Activated T-helper 17 cell treated with anti-CD3 and anti-CD28 coated beads, Interleukin-2, amount 50 U/mL, for 72 hours (primary cell): Measurements from ENCODE around the gene SNX12. TPM values are rescaled to one million over a fixed set of nuclear protein-coding genes. Genes with fewer than 3 reads are reported as not detected.
"Not testable (repeated sequence)": the region's sequence is repeated elsewhere in the genome, so short reads cannot be mapped to it uniquely, and the experiment has no call there.

Experiments used
- ATAC-seq: fragments of 150-1000 bp; cut with Tn5 transposase; replicated peaks from 2 replicates; pipeline ENCODE4 v1.10.0; 2021; ENCODE audit warnings: mild to moderate bottlenecking, moderate library complexity
- H3K27ac Mint-ChIP-seq: one replicate; pipeline ENCODE4 v1.8.0; 2022; ENCODE audit warnings: mixed read lengths
- H3K27me3 Mint-ChIP-seq: one replicate; pipeline ENCODE4 v1.8.0; 2022; ENCODE audit warnings: mixed read lengths
- H3K36me3 Mint-ChIP-seq: one replicate; pipeline ENCODE4 v1.8.0; 2022; ENCODE audit warnings: low read depth, mild to moderate bottlenecking, mixed read lengths
- H3K4me1 Mint-ChIP-seq: one replicate; pipeline ENCODE4 v1.8.0; 2022; ENCODE audit warnings: mixed read lengths
- H3K4me3 Mint-ChIP-seq: one replicate; pipeline ENCODE4 v1.8.0; 2022; ENCODE audit warnings: mild to moderate bottlenecking, mixed read lengths
- H3K9me3 Mint-ChIP-seq: one replicate; pipeline ENCODE4 v1.8.0; 2022; ENCODE audit warnings: mixed read lengths
- total RNA-seq, 2 donors: library from RNA; stranded (reverse); gene quantifications; one replicate each; pipeline ENCODE4 v1.2.3, GENCODE V29; 2022

Gene SNX12
- total RNA-seq, 2 donors from 2014 or later = 47.2 to 49.0 TPM

- ATAC-seq = peak; percentile 38
- Mint-ChIP-seq H3K27ac (no peak overlapping the region), H3K9me3 (no peaks in the 10 kb centered on the region), H3K36me3 (peaks cover 72% of the 10 kb centered on the region), H3K4me3 (no peak overlapping the region), H3K4me1 (peaks cover 26% of the 10 kb centered on the region), H3K27me3 (no peaks in the 10 kb centered on the region)
Observed at GRCh38 chrX:71060127-71060526, 8.0 kb downstream of the SNX12 start.

GRCh38 chrX:71057848-71058530 is 10.1 kb downstream of the SNX12 start:
- Mint-ChIP-seq H3K4me1 (peaks cover 21% of the 10 kb centered on the region), H3K4me3 (peak overlapping the region; percentile 20), H3K9me3 (no peaks in the 10 kb centered on the region), H3K27ac (peak overlapping the region; percentile 52), H3K36me3 (peaks cover 61% of the 10 kb centered on the region), H3K27me3 (no peaks in the 10 kb centered on the region)
- ATAC-seq = no peak

GRCh38 chrX:71056867-71057266 is 11.3 kb downstream of the SNX12 start:
- H3K4me3 Mint-ChIP-seq = no peak overlapping the region
- no peaks in the 10 kb centered on the region for H3K9me3 Mint-ChIP-seq
- H3K4me1 Mint-ChIP-seq = peaks cover 21% of the 10 kb centered on the region
- H3K27me3 Mint-ChIP-seq = no peaks in the 10 kb centered on the region
- peak overlapping the region; percentile 68 for H3K27ac Mint-ChIP-seq
- no peak for ATAC-seq
- peaks cover 49% of the 10 kb centered on the region for H3K36me3 Mint-ChIP-seq

GRCh38 chrX:71053217-71053621 is 14.9 kb downstream of the SNX12 start:
- Mint-ChIP-seq H3K36me3 (peaks cover 28% of the 10 kb centered on the region), H3K4me1 (peaks cover 9% of the 10 kb centered on the region), H3K4me3 (peak overlapping the region; percentile 48), H3K9me3 (no peaks in the 10 kb centered on the region), H3K27ac (no peak overlapping the region), H3K27me3 (no peaks in the 10 kb centered on the region)
- ATAC-seq = peak; percentile 86

GRCh38 chrX:71052721-71053120 is 15.4 kb downstream of the SNX12 start:
- no peak for ATAC-seq
- H3K4me1 Mint-ChIP-seq = peaks cover 5% of the 10 kb centered on the region
- peak overlapping the region; percentile 48 for H3K4me3 Mint-ChIP-seq
- no peak overlapping the region for H3K27ac Mint-ChIP-seq
- H3K36me3 Mint-ChIP-seq = peaks cover 23% of the 10 kb centered on the region
- H3K27me3 Mint-ChIP-seq = no peaks in the 10 kb centered on the region
- no peaks in the 10 kb centered on the region for H3K9me3 Mint-ChIP-seq

GRCh38 chrX:71047891-71048290 is 20.2 kb downstream of the SNX12 start:
- not testable (repeated sequence) for ATAC-seq, H3K4me3 Mint-ChIP-seq, H3K4me1 Mint-ChIP-seq, H3K9me3 Mint-ChIP-seq, H3K27me3 Mint-ChIP-seq, H3K27ac Mint-ChIP-seq
- H3K36me3 Mint-ChIP-seq = peaks cover 12% of the 10 kb centered on the region

- no peaks in the 10 kb centered on the region for H3K27me3 Mint-ChIP-seq
- no peaks in the 10 kb centered on the region for H3K9me3 Mint-ChIP-seq
- ATAC-seq = no peak
- H3K4me1 Mint-ChIP-seq = no peaks in the 10 kb centered on the region
- H3K36me3 Mint-ChIP-seq = no peaks in the 10 kb centered on the region
- no peak overlapping the region for H3K4me3 Mint-ChIP-seq
- H3K27ac Mint-ChIP-seq = no peak overlapping the region
Observed at GRCh38 chrX:71017396-71017939, 50.7 kb downstream of the SNX12 start.

Other genes starting within 250 kb of the SNX12 start
- not detected for gene TEX11, start 159.6 kb downstream of the SNX12 start, total RNA-seq
- not detected for gene SLC7A3, start 137.2 kb downstream of the SNX12 start, total RNA-seq
- 10 to 100 TPM; 11.2 to 39.0 TPM for gene FOXO4, start 27.5 kb upstream of the SNX12 start, total RNA-seq
- gene CXorf65, start 38.4 kb upstream of the SNX12 start, total RNA-seq = 10 to 100 TPM; 15.1 to 36.4 TPM
- gene IL2RG, start 43.2 kb upstream of the SNX12 start, total RNA-seq = 100 to 1,000 TPM; 317 to 698 TPM
- gene MED12, start 50.3 kb upstream of the SNX12 start, total RNA-seq = 100 to 1,000 TPM in 1 of 2 donors, 10 to 100 TPM in 1; 46.2 to 144 TPM
- gene NLGN3, start 76.5 kb upstream of the SNX12 start, total RNA-seq = 1 to 10 TPM; 1.6 to 6.4 TPM
- gene GJB1, start 154.9 kb upstream of the SNX12 start, total RNA-seq = under 1 TPM in 1 of 2 donors, not detected in 1; 0.21 TPM
- 10 to 100 TPM; 18.3 TPM for gene ZMYM3, start 185.8 kb upstream of the SNX12 start, total RNA-seq
- gene NONO, start 215.3 kb upstream of the SNX12 start, total RNA-seq = 100 to 1,000 TPM; 394 to 499 TPM
- gene ITGB1BP2, start 233.4 kb upstream of the SNX12 start, total RNA-seq = 1 to 10 TPM; 7.4 to 9.2 TPM